Activated T-helper 1 cell treated with anti-CD3 and anti-CD28 coated beads, Interleukin-12 subunit alpha, Interleukin-12 subunit beta, Interleukin-2, Interleukin-4 antibody, amounts not matched to agents 30 ng/mL and 10 ng/mL and 1 ng/mL, durations not matched to agents 14 hours and 24 hours and 36 hours (primary cell): ENCODE data around the gene SHCBP1. TPM values are rescaled to one million over a fixed set of nuclear protein-coding genes. Genes with fewer than 3 reads are reported as not detected.
"Not testable (repeated sequence)": the region's sequence is repeated elsewhere in the genome, so short reads cannot be mapped to it uniquely, and the experiment has no call there.

ENCODE experiments used
- DNase-seq: peaks from one replicate; pipeline ENCODE4 v3.0.0; 2021; ENCODE audit warnings: low spot score
- H3K27ac Mint-ChIP-seq: one replicate; pipeline ENCODE4 v1.8.0; 2021; ENCODE audit warnings: mild to moderate bottlenecking, mixed read lengths
- H3K27me3 Mint-ChIP-seq: one replicate; pipeline ENCODE4 v1.8.0; 2022; ENCODE audit warnings: mild to moderate bottlenecking, moderate library complexity, mixed read lengths; ENCODE audit not compliant: insufficient read depth
- H3K36me3 Mint-ChIP-seq: one replicate; pipeline ENCODE4 v1.8.0; 2021; ENCODE audit warnings: low read depth, mixed read lengths
- H3K4me1 Mint-ChIP-seq: one replicate; pipeline ENCODE4 v1.8.0; 2021; ENCODE audit warnings: low read depth, mixed read lengths
- H3K4me3 Mint-ChIP-seq: one replicate; pipeline ENCODE4 v1.8.0; 2021; ENCODE audit warnings: mild to moderate bottlenecking, moderate library complexity, mixed read lengths
- H3K9me3 Mint-ChIP-seq: one replicate; pipeline ENCODE4 v1.8.0; 2021; ENCODE audit warnings: mixed read lengths
- intact Hi-C: fragments of 100-400 bp; cut with micrococcal nuclease; formaldehyde crosslinking; loops from one replicate; pipeline ENCODE4 v1.15.1; 2024
- total RNA-seq: library from RNA; stranded (reverse); gene quantifications from 2 replicates; pipeline ENCODE4 v1.2.3, GENCODE V29; 2022

The SHCBP1 gene
- total RNA-seq, 1 donor from 2014 or later = 46.5 TPM

DNA sequence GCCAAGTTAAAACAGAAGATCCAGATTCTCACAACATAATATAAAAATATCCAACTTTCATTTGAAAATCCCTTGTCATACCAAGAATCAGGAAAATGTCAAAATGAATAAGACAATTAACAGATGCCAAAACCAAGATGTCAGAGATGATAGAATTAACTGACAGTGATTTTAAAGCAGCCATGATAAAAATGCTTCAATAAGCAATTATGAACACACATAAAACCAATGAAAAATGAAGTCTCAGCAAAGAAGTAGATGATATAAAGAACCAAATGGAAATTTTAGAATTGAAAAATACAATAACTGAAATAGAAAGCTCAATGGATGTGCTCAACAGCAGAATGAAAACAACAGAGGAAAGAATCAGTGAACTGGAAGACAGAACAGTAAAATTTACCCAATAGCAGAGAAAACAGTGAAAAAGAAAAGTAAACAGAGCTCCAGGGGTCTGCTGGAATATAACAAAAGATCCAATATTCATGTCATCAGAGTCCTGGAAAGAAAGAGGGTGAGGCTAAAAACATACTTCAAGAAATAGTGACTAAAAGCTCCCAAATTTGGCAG lies 35.1 kb downstream of the SHCBP1 start:
- H3K36me3 Mint-ChIP-seq = peaks cover 75% of the 10 kb centered on the region
- H3K27ac Mint-ChIP-seq = peak overlapping the region; percentile 41
- H3K4me3 Mint-ChIP-seq = no peak overlapping the region
- peaks cover 26% of the 10 kb centered on the region for H3K4me1 Mint-ChIP-seq
- no peaks in the 10 kb centered on the region for H3K27me3 Mint-ChIP-seq
- intact Hi-C loops = no loop called here
- DNase-seq = no peak
- H3K9me3 Mint-ChIP-seq = peaks cover 32% of the 10 kb centered on the region

DNA sequence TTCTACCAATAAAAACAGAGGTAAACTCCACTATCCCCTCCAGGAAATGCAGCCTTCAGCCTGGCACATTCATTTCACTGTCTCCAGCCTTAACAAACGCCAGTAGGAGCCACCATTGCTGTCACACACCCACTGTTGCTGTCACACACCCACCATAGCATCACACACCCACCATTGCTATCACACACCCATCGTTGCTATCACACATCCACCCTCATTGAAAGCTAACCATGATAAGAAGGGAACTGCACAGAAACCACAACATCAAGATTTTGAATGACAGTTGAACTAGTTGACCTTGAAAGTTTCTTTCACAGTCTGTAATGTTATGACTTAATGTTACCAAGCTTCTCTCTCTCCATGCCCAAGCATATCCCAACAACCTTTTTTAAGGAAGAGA lies 38.1 kb downstream of the SHCBP1 start:
- Mint-ChIP-seq H3K9me3 (peaks cover 22% of the 10 kb centered on the region), H3K27ac (peak overlapping the region; percentile 40), H3K36me3 (peaks cover 59% of the 10 kb centered on the region), H3K4me3 (no peak overlapping the region), H3K27me3 (no peaks in the 10 kb centered on the region), H3K4me1 (peaks cover 24% of the 10 kb centered on the region)
- intact Hi-C loops = no loop called here
- no peak for DNase-seq

DNA sequence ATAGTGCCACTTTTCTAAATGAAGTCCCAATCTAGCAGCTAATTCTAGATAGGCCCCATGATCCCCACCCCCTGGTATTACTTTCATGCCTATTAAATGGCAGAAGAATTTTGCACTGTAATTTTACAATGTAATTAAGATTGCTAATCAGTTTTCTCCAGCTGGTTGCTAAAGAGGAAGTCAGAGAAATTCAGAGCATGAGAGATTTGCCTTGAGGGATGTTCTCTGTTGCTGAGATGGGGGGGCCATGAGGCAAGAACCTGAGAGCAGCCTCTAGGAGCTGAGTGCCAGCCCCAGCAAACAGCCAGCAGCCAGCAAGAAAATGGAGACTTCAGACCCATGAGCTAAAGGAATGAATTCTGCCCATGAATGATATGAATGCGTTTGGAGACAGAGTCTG lies 38.9 kb downstream of the SHCBP1 start:
- DNase-seq = no peak
- H3K9me3 Mint-ChIP-seq = peaks cover 17% of the 10 kb centered on the region
- no peak overlapping the region for H3K27ac Mint-ChIP-seq
- no peaks in the 10 kb centered on the region for H3K27me3 Mint-ChIP-seq
- intact Hi-C loops = no loop called here
- peaks cover 19% of the 10 kb centered on the region for H3K4me1 Mint-ChIP-seq
- peaks cover 53% of the 10 kb centered on the region for H3K36me3 Mint-ChIP-seq
- H3K4me3 Mint-ChIP-seq = no peak overlapping the region

GRCh38 chr16:46577988-46578579 lies 43.1 kb downstream of the SHCBP1 start:
- intact Hi-C loops = no loop called here
- peaks cover 3% of the 10 kb centered on the region for H3K4me1 Mint-ChIP-seq

GRCh38 chr16:46573834-46574159 lies 47.4 kb downstream of the SHCBP1 start:
- Mint-ChIP-seq H3K27me3 (no peaks in the 10 kb centered on the region), H3K4me1 (no peaks in the 10 kb centered on the region), H3K27ac (no peak overlapping the region), H3K4me3 (no peak overlapping the region), H3K36me3 (peaks cover under 1% of the 10 kb centered on the region), H3K9me3 (no peaks in the 10 kb centered on the region)
- intact Hi-C loops = no loop called here
- DNase-seq = no peak

More at GRCh38 chr16:46577988-46578579, 43.1 kb downstream of the SHCBP1 start:
- peaks cover 19% of the 10 kb centered on the region for H3K36me3 Mint-ChIP-seq
- no peaks in the 10 kb centered on the region for H3K9me3 Mint-ChIP-seq
- H3K4me3 Mint-ChIP-seq = no peak overlapping the region
- no peak for DNase-seq
- H3K27me3 Mint-ChIP-seq = no peaks in the 10 kb centered on the region
- no peak overlapping the region for H3K27ac Mint-ChIP-seq

- Mint-ChIP-seq H3K9me3 (no peaks in the 10 kb centered on the region), H3K4me1 (no peaks in the 10 kb centered on the region), H3K27me3 (no peaks in the 10 kb centered on the region), H3K4me3 (no peak overlapping the region), H3K27ac (no peak overlapping the region), H3K36me3 (no peaks in the 10 kb centered on the region)
- no peak for DNase-seq
- intact Hi-C loops = no loop called here
Measured at GRCh38 chr16:46573008-46573833, 48.0 kb downstream of the SHCBP1 start.

DNA sequence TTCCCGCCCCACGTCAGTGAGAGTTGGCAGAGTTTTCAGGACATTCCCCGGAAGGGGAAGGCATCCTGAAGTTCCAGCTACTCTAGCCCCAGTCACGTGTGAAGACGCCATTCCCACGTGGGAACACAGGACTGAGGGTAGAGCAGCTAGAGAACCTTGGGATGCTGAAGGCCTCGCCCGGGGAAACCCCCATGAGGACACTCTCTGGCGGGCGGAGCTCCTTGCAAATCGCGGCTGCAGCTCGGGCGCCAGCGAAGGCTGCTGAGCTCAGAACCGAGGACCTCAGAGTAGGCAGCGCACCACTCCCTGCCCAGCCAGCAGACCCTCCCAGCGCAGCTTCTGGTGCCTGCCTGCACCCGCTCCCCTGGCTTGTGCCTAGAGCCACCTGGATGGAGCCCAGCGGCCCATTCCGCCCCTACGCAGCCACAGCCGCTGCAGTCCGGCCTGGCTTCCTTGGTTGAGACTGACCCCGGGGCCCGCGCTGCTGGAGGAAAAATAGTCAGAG lies 51.9 kb downstream of the SHCBP1 start:
- Mint-ChIP-seq H3K36me3 (no peaks in the 10 kb centered on the region), H3K9me3 (no peaks in the 10 kb centered on the region), H3K27me3 (peaks cover 8% of the 10 kb centered on the region), H3K4me3 (no peak overlapping the region), H3K27ac (no peak overlapping the region), H3K4me1 (no peaks in the 10 kb centered on the region)
- intact Hi-C loops = no loop called here
- DNase-seq = no peak

- H3K4me1 Mint-ChIP-seq = no peaks in the 10 kb centered on the region
- H3K36me3 Mint-ChIP-seq = no peaks in the 10 kb centered on the region
- no peaks in the 10 kb centered on the region for H3K9me3 Mint-ChIP-seq
- intact Hi-C loops = no loop called here
- no peak for DNase-seq
- no peak overlapping the region for H3K27ac Mint-ChIP-seq
- no peak overlapping the region for H3K4me3 Mint-ChIP-seq
- peaks cover 13% of the 10 kb centered on the region for H3K27me3 Mint-ChIP-seq
Measured at GRCh38 chr16:46568472-46569230, 52.5 kb downstream of the SHCBP1 start.

GRCh38 chr16:46562979-46563378 lies 58.2 kb downstream of the SHCBP1 start:
- Mint-ChIP-seq H3K9me3 (no peaks in the 10 kb centered on the region), H3K36me3 (no peaks in the 10 kb centered on the region), H3K27ac (no peak overlapping the region), H3K4me3 (no peak overlapping the region), H3K27me3 (peaks cover 23% of the 10 kb centered on the region), H3K4me1 (no peaks in the 10 kb centered on the region)
- intact Hi-C loops = no loop called here
- DNase-seq = no peak

DNA sequence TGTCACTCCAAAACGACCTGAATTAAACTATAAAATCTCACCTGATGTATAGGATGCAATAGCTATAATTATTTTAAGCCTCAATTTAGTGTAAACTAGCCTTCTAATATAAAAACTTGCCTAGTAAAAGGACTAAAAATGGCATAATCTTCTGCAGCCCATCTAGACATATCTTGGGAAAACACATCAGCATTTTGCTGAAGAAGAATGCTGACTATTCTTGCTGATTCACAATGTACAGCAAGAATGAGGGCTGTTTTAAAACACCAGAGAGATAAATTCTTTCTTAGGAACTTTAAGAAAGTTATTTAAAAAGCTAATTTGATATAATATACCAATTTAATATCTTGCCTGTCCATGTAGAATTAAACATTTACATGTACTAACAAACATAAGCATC lies 63.2 kb downstream of the SHCBP1 start:
- Mint-ChIP-seq H3K9me3 (no peaks in the 10 kb centered on the region), H3K4me3 (no peak overlapping the region), H3K27ac (no peak overlapping the region), H3K4me1 (no peaks in the 10 kb centered on the region), H3K27me3 (peaks cover 12% of the 10 kb centered on the region), H3K36me3 (no peaks in the 10 kb centered on the region)
- intact Hi-C loops = loop anchor here (10.0 kb wide), 1 partner anchor 1607 kb away; no protein-coding TSS in a partner anchor
- DNase-seq = no peak

DNA sequence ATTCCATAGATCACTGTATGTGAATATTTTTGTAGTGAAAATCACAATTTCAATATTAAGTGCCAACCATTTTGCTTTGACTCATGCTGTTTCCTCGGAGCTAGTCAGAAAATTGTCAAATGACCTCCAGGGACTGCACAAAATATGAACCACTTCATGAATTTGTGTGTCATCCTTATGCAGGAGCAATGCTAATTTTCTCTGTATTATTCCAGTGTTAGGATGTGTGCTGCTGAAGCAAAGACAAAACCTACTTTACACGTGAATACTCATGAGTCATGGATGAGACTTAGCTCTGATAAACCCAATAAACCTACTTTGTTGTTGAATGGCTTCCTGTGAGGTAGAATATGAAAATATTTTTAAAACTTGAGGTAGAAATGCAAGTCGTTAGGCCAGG lies 65.2 kb downstream of the SHCBP1 start:
- no peak for DNase-seq
- Mint-ChIP-seq H3K4me1 (no peaks in the 10 kb centered on the region), H3K36me3 (no peaks in the 10 kb centered on the region), H3K9me3 (no peaks in the 10 kb centered on the region), H3K27me3 (peaks cover 3% of the 10 kb centered on the region), H3K4me3 (no peak overlapping the region), H3K27ac (no peak overlapping the region)
- intact Hi-C loops = loop anchor here (10.0 kb wide), 1 partner anchor 1609 kb away; no protein-coding TSS in a partner anchor

GRCh38 chr16:46554435-46554834 lies 66.7 kb downstream of the SHCBP1 start:
- H3K27me3 Mint-ChIP-seq, H3K27ac Mint-ChIP-seq, H3K4me1 Mint-ChIP-seq, H3K9me3 Mint-ChIP-seq, H3K36me3 Mint-ChIP-seq, H3K4me3 Mint-ChIP-seq: not testable (repeated sequence)
- peak; percentile 27 for DNase-seq
- intact Hi-C loops = loop anchor here (1.0 to 10.0 kb wide), 5 partner anchors 53 to 1610 kb away; no protein-coding TSS in a partner anchor
